GM12878 (cell line): Measurements from ENCODE around the gene F12. TPM values are rescaled to one million over a fixed set of nuclear protein-coding genes. Genes with fewer than 3 reads are reported as not detected.

Source experiments
- CREB1 ChIP-seq: IDR thresholded peaks from 2 replicates; pipeline ENCODE4 v1.6.1; 2012; ENCODE audit warnings: low read depth, mild to moderate bottlenecking, inconsistent platforms
- HDAC6 ChIP-seq: fragments of 200-600 bp; sonication (generic); IDR thresholded peaks from one replicate; pipeline ENCODE4 v1.8.0; 2017; ENCODE audit warnings: antibody characterized with exemption; ENCODE audit not compliant: unreplicated experiment
- IKZF2 ChIP-seq, 2 experiments: fragments of 450-650 bp; IDR thresholded peaks; 2 replicates each; pipeline ENCODE4 v1.6.1; 2017; ENCODE audit warnings: mild to moderate bottlenecking in 2 of 2, moderate library complexity in 2 of 2
- IRF4 ChIP-seq: IDR thresholded peaks from 2 replicates; pipeline ENCODE4 v1.6.1; 2011; ENCODE audit warnings: low read depth, low read length
- KAT2A ChIP-seq: conservative IDR thresholded peaks from 2 replicates; pipeline ENCODE4 v1.6.1; 2011; ENCODE audit warnings: low read depth, low read length; ENCODE audit not compliant: control insufficient read depth
- MEF2B ChIP-seq: fragments of 450-650 bp; IDR thresholded peaks from 2 replicates; pipeline ENCODE4 v1.6.1; 2018; ENCODE audit warnings: mild to moderate bottlenecking, moderate library complexity; ENCODE audit not compliant: partially characterized antibody, poor library complexity, severe bottlenecking
- NR2C1 ChIP-seq: fragments of 450-650 bp; IDR thresholded peaks from 2 replicates; pipeline ENCODE4 v1.6.1; 2017; ENCODE audit warnings: antibody characterized with exemption, mild to moderate bottlenecking, moderate library complexity
- RAD21 ChIP-seq: IDR thresholded peaks from 2 replicates; pipeline ENCODE4 v1.6.1; 2011; ENCODE audit warnings: mild to moderate bottlenecking, low read depth, low read length, moderate library complexity; ENCODE audit not compliant: insufficient read depth
- RFX5 ChIP-seq: IDR thresholded peaks from 2 replicates; pipeline ENCODE4 v1.6.1; 2011; ENCODE audit warnings: low read depth, low read length, improper control_type of control experiment
- SMARCA5 ChIP-seq: fragments of 450-650 bp; IDR thresholded peaks from 2 replicates; pipeline ENCODE4 v1.6.1; 2017; ENCODE audit warnings: mild to moderate bottlenecking
- SRF ChIP-seq, 2 experiments: IDR thresholded peaks; 2 replicates each; pipeline ENCODE4 v1.6.1; 2011; ENCODE audit warnings: low read depth in 2 of 2, low read length in 2 of 2, mild to moderate bottlenecking in 1 of 2, moderate library complexity in 1 of 2
- YY1 ChIP-seq: IDR thresholded peaks from 2 replicates; pipeline ENCODE4 v1.6.1; 2011; ENCODE audit warnings: low read depth, mild to moderate bottlenecking, low read length
- polyA plus RNA-seq, 11 experiments: library from polyadenylated mRNA; depleted of rRNA in 4 of 11; unstranded in 6 of 11; stranded (reverse) in 5 of 11; fragments of >200 nt; fragmentation: Nextera tagmentation in 4 of 11; fragmentation: Illumina TruSeq in 1 of 11; extraction: Ambion mirVana in 4 of 11; extraction: Trizol in 1 of 11; gene quantifications; 1 replicate in 1 of 11; 2 replicates in 10 of 11; pipeline versions ENCODE4 v1.2.1 to v1.2.3, GENCODE V29; 2011 to 2016; ENCODE audit warnings: inconsistent platforms in 2 of 11, missing spikeins in 2 of 11, low read depth in 1 of 11
- total RNA-seq, 4 experiments: library from RNA; depleted of rRNA in 3 of 4; stranded (reverse); fragments of >200 nt in 3 of 4; fragmentation: Illumina TruSeq in 1 of 4; extraction: Trizol in 1 of 4; gene quantifications; 2 replicates each; pipeline versions ENCODE4 v1.2.1 to v1.2.3, GENCODE V29; 2013 to 2021
- TF ChIP-seq, protein P1 (sequence below), 3 experiments: IDR thresholded peaks in 2 of 3; conservative IDR thresholded peaks in 1 of 3; 2 replicates each; pipeline ENCODE4 v1.5.1; 2011; ENCODE audit warnings: low read depth in 3 of 3, low read length in 3 of 3, mild to moderate bottlenecking in 3 of 3, control low read depth in 2 of 3, moderate library complexity in 2 of 3, inconsistent platforms in 1 of 3, mixed read lengths in 1 of 3; ENCODE audit not compliant: control insufficient read depth in 2 of 3, insufficient read depth in 1 of 3; ENCODE audit errors: extremely low read depth in 1 of 3
- TF ChIP-seq, protein P2 (sequence below): fragments of 450-650 bp; IDR thresholded peaks from 2 replicates; pipeline ENCODE4 v1.6.1; 2017; ENCODE audit warnings: mild to moderate bottlenecking, moderate library complexity
- TF ChIP-seq, protein P3 (sequence below): IDR thresholded peaks from 2 replicates; pipeline ENCODE4 v1.6.1; 2011; ENCODE audit warnings: mild to moderate bottlenecking, low read depth, low read length, moderate library complexity; ENCODE audit not compliant: insufficient replicate concordance
- TF ChIP-seq, protein P4 (sequence below): fragments of 450-650 bp; IDR thresholded peaks from 2 replicates; pipeline ENCODE4 v1.6.1; 2016; ENCODE audit warnings: mild to moderate bottlenecking, moderate library complexity, borderline replicate concordance

Gene F12
- total and polyA plus RNA-seq, 10 of the 15 experiments (the other 5 are each of a cell fraction or from before 2014, with no cell fraction given), result 0.25 to 11.3 (median 5.5) TPM

DNA sequence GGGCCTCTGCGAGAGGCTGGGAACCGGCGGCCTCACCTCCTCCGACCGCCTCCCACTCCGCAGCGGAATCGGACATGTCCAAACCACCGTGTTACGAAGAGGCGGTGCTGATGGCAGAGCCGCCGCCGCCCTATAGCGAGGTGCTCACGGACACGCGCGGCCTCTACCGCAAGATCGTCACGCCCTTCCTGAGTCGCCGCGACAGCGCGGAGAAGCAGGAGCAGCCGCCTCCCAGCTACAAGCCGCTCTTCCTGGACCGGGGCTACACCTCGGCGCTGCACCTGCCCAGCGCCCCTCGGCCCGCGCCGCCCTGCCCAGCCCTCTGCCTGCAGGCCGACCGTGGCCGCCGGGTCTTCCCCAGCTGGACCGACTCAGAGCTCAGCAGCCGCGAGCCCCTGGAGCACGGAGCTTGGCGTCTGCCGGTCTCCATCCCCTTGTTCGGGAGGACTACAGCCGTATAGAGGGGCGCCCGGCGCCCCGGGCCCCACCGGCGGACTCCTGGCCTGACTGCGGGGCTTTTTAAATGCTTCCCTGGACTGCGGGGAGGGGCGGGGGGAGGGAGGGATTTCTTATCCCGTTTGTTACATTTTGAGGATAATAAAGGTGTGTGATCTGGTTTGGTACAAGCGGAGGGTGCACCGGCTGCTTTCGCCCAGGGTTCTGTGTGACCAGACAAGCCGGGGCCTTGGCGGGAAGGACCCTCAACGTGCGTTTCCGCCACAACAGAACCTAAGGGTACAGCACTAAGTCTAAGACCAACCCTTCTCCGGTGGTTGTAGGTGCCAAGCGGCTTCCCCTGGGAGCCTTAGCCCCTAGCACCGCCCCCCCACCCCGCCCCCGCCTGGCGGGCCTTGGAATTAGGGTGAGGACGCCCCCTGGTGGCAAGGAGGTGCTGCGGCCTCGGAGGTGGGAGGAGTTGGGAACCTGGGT, 46.6 kb upstream of the F12 start (continued):
- TF ChIP-seq, protein P1, sequence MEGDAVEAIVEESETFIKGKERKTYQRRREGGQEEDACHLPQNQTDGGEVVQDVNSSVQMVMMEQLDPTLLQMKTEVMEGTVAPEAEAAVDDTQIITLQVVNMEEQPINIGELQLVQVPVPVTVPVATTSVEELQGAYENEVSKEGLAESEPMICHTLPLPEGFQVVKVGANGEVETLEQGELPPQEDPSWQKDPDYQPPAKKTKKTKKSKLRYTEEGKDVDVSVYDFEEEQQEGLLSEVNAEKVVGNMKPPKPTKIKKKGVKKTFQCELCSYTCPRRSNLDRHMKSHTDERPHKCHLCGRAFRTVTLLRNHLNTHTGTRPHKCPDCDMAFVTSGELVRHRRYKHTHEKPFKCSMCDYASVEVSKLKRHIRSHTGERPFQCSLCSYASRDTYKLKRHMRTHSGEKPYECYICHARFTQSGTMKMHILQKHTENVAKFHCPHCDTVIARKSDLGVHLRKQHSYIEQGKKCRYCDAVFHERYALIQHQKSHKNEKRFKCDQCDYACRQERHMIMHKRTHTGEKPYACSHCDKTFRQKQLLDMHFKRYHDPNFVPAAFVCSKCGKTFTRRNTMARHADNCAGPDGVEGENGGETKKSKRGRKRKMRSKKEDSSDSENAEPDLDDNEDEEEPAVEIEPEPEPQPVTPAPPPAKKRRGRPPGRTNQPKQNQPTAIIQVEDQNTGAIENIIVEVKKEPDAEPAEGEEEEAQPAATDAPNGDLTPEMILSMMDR (IDR thresholded peaks at IDR 0.05 in 2 of 3, conservative IDR thresholded peaks at IDR 0.05 in 1 of 3; ENCODE audit: control insufficient read depth in 2 of 3, extremely low read depth in 1 of 3, insufficient read depth in 1 of 3, low read depth in 3 of 3, low read length in 3 of 3), result peak; percentile 86 to 98 (median 98)
- TF ChIP-seq, protein P2, sequence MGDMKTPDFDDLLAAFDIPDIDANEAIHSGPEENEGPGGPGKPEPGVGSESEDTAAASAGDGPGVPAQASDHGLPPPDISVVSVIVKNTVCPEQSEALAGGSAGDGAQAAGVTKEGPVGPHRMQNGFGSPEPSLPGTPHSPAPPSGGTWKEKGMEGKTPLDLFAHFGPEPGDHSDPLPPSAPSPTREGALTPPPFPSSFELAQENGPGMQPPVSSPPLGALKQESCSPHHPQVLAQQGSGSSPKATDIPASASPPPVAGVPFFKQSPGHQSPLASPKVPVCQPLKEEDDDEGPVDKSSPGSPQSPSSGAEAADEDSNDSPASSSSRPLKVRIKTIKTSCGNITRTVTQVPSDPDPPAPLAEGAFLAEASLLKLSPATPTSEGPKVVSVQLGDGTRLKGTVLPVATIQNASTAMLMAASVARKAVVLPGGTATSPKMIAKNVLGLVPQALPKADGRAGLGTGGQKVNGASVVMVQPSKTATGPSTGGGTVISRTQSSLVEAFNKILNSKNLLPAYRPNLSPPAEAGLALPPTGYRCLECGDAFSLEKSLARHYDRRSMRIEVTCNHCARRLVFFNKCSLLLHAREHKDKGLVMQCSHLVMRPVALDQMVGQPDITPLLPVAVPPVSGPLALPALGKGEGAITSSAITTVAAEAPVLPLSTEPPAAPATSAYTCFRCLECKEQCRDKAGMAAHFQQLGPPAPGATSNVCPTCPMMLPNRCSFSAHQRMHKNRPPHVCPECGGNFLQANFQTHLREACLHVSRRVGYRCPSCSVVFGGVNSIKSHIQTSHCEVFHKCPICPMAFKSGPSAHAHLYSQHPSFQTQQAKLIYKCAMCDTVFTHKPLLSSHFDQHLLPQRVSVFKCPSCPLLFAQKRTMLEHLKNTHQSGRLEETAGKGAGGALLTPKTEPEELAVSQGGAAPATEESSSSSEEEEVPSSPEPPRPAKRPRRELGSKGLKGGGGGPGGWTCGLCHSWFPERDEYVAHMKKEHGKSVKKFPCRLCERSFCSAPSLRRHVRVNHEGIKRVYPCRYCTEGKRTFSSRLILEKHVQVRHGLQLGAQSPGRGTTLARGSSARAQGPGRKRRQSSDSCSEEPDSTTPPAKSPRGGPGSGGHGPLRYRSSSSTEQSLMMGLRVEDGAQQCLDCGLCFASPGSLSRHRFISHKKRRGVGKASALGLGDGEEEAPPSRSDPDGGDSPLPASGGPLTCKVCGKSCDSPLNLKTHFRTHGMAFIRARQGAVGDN, result 0 out of 2 replicates have a peak, but pooled peaks have one; percentile 14
- TF ChIP-seq YY1, result peak; percentile 68
- TF ChIP-seq KAT2A, result no peak
- TF ChIP-seq, protein P3, sequence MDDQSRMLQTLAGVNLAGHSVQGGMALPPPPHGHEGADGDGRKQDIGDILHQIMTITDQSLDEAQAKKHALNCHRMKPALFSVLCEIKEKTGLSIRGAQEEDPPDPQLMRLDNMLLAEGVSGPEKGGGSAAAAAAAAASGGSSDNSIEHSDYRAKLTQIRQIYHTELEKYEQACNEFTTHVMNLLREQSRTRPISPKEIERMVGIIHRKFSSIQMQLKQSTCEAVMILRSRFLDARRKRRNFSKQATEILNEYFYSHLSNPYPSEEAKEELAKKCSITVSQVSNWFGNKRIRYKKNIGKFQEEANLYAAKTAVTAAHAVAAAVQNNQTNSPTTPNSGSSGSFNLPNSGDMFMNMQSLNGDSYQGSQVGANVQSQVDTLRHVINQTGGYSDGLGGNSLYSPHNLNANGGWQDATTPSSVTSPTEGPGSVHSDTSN, result no peak
- TF ChIP-seq RFX5, result no peak; the same call in 1 of the 2 replicates
- TF ChIP-seq IRF4, result no peak
- TF ChIP-seq HDAC6, result no peak
- TF ChIP-seq SRF (IDR thresholded peaks at IDR 0.05; ENCODE audit: low read depth in 2 of 2, low read length in 2 of 2), result no peak
- TF ChIP-seq SMARCA5, result peak; percentile 26; the same call in 1 of the 2 replicates
- peak; percentile 72 for TF ChIP-seq RAD21
- no peak for TF ChIP-seq CREB1
- TF ChIP-seq NR2C1, result no peak
- peak; percentile 90 for TF ChIP-seq MEF2B
- TF ChIP-seq, protein P4, sequence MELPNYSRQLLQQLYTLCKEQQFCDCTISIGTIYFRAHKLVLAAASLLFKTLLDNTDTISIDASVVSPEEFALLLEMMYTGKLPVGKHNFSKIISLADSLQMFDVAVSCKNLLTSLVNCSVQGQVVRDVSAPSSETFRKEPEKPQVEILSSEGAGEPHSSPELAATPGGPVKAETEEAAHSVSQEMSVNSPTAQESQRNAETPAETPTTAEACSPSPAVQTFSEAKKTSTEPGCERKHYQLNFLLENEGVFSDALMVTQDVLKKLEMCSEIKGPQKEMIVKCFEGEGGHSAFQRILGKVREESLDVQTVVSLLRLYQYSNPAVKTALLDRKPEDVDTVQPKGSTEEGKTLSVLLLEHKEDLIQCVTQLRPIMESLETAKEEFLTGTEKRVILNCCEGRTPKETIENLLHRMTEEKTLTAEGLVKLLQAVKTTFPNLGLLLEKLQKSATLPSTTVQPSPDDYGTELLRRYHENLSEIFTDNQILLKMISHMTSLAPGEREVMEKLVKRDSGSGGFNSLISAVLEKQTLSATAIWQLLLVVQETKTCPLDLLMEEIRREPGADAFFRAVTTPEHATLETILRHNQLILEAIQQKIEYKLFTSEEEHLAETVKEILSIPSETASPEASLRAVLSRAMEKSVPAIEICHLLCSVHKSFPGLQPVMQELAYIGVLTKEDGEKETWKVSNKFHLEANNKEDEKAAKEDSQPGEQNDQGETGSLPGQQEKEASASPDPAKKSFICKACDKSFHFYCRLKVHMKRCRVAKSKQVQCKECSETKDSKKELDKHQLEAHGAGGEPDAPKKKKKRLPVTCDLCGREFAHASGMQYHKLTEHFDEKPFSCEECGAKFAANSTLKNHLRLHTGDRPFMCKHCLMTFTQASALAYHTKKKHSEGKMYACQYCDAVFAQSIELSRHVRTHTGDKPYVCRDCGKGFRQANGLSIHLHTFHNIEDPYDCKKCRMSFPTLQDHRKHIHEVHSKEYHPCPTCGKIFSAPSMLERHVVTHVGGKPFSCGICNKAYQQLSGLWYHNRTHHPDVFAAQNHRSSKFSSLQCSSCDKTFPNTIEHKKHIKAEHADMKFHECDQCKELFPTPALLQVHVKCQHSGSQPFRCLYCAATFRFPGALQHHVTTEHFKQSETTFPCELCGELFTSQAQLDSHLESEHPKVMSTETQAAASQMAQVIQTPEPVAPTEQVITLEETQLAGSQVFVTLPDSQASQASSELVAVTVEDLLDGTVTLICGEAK, result no peak
- peak in 1 of 2 experiments; percentile 51; a peak in 2 of 4 replicates for TF ChIP-seq IKZF2 (IDR thresholded peaks at IDR 0.05)
- TF ChIP-seq, all 136 proteins: peak for 17
